Kidney epithelial cell (primary cell): Measurements from ENCODE around the gene KLHL14. TPM values are rescaled to one million over a fixed set of nuclear protein-coding genes. Genes with fewer than 3 reads are reported as not detected.
A peak's percentile ranks its signal among the peaks of the same experiment; 100 is the strongest.

Source experiments
- DNase-seq: peaks from one replicate; pipeline ENCODE4 v3.0.0-alpha.2; 2010; ENCODE audit warnings: low read depth
- H3K27me3 ChIP-seq: 2 replicates; pipeline ENCODE4 v1.6.0; 2011; ENCODE audit warnings: low read length; ENCODE audit not compliant: control insufficient read depth, insufficient read depth
- H3K36me3 ChIP-seq: 2 replicates; pipeline ENCODE4 v1.5.1; 2011; ENCODE audit warnings: low read length; ENCODE audit not compliant: control insufficient read depth, insufficient read depth
- H3K4me3 ChIP-seq: 2 replicates; pipeline ENCODE4 v1.5.1; 2011; ENCODE audit warnings: low read depth, mild to moderate bottlenecking, control low read depth, low read length
- CTCF ChIP-seq: IDR thresholded peaks from 2 replicates; pipeline ENCODE4 v1.5.1; 2011; ENCODE audit warnings: mild to moderate bottlenecking, moderate library complexity, low read length, control low read depth, inconsistent platforms; ENCODE audit not compliant: insufficient read depth, poor library complexity, severe bottlenecking
- total RNA-seq: library from RNA; depleted of rRNA; stranded (reverse); fragments of >200 nt; gene quantifications from 2 replicates; pipeline ENCODE4 v1.2.3, GENCODE V29; 2015

Gene KLHL14
- total RNA-seq, 1 donor from 2014 or later = 3.6 TPM

DNA sequence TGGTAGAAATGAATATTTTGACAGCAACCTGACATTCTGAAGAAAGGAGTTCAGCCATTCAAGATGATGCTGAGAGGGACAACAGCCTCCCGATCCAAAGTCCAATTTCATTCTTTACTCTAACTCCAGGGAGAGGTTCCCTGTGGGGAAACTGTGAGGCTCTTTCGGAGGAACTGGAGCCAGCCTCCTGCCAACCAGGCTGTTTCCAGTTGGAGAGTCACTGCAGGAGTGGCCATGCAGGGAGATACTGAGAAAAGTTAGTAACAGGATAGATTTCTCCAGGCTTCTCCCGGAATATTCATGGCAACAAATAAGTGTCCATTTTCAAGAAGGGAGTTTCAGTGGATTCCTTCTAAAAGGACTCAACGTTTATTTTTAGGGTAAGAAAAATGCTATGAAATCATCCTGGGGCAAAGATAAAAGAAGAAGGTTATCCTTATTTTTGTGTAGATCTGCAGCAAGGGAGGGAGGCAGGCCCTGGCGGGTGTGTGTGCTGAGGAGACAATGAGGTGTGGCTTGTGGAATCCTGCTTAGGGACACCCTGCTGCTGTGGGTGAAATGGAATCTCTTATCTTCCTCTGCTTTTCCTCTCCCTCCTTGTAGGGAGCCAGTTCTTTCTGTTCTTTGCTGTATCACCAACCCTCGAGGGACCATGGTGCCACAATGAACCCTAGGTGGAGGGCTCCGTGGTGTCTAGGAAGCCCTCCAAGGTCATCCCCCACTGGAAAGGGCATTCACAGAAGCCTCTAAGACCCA, 18.1 kb downstream of the KLHL14 start:
- TF ChIP-seq CTCF = no peak
- DNase-seq = no peak
- Histone ChIP-seq H3K36me3 (no peaks in the 10 kb centered on the region), H3K27me3 (no peaks in the 10 kb centered on the region), H3K4me3 (no peak overlapping the region)

GRCh38 chr18:32753656-32754260, 19.1 kb downstream of the KLHL14 start:
- TF ChIP-seq CTCF = no peak
- DNase-seq = no peak
- H3K4me3 ChIP-seq = no peak overlapping the region
- H3K27me3 ChIP-seq = no peaks in the 10 kb centered on the region
- no peaks in the 10 kb centered on the region for H3K36me3 ChIP-seq

- DNase-seq = no peak
- H3K4me3 ChIP-seq = no peak overlapping the region
- no peaks in the 10 kb centered on the region for H3K27me3 ChIP-seq
- H3K36me3 ChIP-seq = no peaks in the 10 kb centered on the region
- TF ChIP-seq CTCF = no peak
These were observed 22.5 kb downstream of the KLHL14 start for GRCh38 chr18:32750328-32750727.

DNA sequence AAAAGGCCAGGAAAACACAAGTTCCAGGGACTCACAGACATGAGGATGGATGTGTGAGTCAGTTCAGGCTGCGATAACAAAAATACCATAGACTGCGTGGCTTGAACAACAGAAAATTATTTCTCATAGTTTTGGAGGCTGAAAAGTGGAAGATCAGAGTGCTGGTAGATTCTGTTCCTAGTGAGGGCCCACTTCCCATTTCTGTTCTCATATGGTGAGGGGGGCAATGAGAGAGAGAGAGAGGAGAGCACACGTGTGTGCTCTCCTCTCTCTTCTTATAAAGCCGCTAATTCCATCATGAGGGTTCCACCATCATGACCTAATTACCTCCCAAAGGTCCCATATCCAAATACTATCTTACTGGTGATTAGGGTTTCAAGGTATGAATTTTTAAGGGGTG, 23.0 kb downstream of the KLHL14 start:
- H3K36me3 ChIP-seq = no peaks in the 10 kb centered on the region
- DNase-seq = no peak
- H3K4me3 ChIP-seq = no peak overlapping the region
- TF ChIP-seq CTCF = no peak
- no peaks in the 10 kb centered on the region for H3K27me3 ChIP-seq

GRCh38 chr18:32742579-32742978, 30.2 kb downstream of the KLHL14 start:
- Histone ChIP-seq H3K4me3 (no peak overlapping the region), H3K36me3 (no peaks in the 10 kb centered on the region), H3K27me3 (no peaks in the 10 kb centered on the region)
- TF ChIP-seq CTCF = peak; percentile 18
- DNase-seq = no peak

DNA sequence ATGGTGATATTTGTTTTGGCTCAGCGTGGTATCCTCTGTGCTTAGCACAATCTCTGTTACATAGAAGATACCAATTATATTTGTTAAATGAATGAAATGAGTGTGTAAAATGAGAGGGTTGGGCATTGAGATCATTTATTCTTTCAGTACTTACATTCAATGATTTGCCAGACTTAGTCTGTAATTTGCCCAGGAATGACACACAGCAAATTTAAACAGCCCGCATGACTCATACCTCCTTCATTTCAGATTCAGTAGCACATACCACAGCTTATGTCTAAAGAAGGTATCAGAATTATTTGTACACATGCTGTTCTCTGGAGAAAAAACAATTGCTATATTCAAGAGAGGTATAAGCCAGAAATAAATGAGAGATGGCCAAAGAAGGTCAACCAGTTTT, 37.0 kb downstream of the KLHL14 start:
- H3K36me3 ChIP-seq = no peaks in the 10 kb centered on the region
- peak; percentile 80 for DNase-seq
- TF ChIP-seq CTCF = no peak
- no peak overlapping the region for H3K4me3 ChIP-seq
- no peaks in the 10 kb centered on the region for H3K27me3 ChIP-seq
